NCI-H146 treated with DMSO at 0.1 percent for 48 hours (cell line): ENCODE data around the gene MTG1.
"Not testable (repeated sequence)": the region's sequence is repeated elsewhere in the genome, so short reads cannot be mapped to it uniquely, and the experiment has no call there.

Experiments
- DNase-seq: peaks from one replicate; lab custom pipeline; 2025; ENCODE audit not compliant: unreplicated experiment; lab: John Stamatoyannopoulos, UW

Gene MTG1

DNA sequence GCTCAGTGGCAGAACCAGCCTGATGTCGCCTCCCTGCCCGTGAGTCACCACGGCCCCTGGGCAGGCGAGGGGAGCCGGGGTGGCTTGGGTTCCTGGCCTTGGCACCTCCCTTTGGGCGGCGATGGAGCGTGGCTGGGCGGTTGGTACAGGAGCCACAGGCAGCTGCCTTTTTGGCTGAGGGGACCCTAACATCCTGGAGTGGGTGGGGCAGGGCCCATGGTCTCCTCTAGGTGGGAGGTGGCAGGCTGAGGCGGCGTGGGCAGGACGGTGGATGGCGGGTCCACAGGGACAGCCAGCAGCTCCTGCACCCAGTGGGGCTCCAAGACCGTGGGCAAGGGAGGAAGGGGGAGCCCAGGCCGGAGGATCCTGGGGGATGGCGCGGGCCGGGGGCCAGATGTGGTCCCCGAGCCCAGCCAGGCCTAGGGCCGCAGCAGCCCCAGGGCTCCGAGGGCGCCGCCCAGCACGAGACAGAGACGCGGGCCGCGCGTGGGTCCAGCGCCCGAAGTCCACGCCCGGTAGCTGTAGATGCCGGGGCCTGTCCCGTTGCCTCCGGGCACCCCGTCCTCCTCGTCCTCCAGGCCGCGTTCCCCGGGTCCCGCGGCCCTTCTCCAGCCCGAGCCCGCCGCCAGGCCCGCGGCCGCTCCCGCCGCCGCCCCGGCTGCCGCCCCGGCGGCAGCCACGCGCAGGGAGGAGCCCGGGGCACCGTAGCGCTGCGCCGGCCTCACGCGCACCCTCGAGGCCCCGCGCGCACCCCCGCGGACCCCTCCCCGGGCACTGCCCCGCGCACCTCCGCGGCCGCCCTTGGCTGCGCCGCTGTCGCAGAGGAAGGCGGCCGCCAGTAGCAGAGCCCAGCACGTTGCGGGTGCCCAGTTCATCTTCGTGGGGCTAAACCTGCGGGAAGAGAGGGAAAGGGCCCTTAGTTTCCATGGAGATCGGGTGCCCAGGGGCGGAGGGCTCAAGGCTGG is 29.1 kb downstream of the MTG1 start:
- DNase-seq = no peak

DNA sequence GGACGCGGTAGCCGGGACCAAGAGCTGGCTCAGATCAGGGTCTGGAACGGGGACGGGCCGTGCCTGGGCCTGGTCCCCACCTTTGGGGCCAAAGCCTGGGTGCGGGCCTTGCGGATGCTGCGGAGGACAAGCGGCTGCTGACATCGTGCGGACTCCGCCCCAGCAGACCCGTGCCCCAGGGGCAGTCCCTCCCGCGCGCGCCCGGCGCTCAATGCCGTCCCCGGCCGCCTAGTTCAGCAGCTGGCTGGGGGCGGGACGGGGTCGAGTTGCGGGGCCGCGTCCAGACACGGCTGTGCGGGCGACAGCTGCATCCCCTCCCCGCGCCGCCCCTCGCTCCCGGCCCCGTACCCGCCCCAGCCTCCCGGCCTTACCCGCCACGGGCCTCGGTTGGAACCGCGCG is 30.1 kb downstream of the MTG1 start:
- DNase-seq = not testable (repeated sequence)

DNA sequence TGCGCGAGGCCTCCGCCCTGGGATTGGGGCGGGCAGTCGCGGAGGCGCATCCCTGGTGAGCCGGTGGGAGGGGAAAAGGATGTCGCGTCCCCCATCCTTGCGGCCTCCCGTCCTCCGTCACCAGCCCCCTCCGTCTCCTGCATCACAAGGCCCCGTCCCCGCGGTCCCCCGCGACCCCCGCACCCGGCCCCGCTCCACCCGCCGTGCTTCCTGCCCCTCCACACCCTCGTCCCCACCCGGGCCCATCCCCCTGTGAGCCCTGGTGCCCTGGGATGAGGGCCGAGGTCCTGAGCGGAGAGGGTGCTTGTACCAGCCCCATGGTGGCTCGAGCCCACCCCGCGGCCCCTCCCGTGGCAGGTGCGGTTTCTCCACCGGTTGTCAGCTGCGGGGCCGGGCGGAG is 30.6 kb downstream of the MTG1 start, which contains the start of gene SPRN:
Gene SPRN, minus strand, starts transcription at position 25 of the 400 bp plus-strand sequence. CDS start 944 bp downstream, outside the sequence.
- DNase-seq = not testable (repeated sequence)

DNA sequence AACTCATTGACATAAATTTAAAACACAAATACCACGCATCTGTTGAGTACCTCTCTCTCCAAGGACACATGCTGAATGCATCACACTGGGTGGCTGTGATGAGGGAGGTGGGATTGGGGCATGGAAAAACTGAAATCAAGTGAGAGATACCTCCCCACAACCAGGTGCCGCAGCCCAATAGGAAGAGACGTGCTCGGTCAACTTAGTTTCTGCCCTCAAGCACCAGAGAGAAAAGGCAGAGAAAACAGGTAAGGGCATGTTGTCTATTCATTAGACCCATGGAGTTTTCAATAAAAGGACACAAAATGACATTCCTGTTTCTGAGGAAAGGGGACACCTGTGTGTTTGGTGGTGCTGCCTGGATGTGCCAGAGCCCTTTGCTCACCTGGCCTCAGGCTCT is 35.6 kb downstream of the MTG1 start:
- not testable (repeated sequence) for DNase-seq

DNA sequence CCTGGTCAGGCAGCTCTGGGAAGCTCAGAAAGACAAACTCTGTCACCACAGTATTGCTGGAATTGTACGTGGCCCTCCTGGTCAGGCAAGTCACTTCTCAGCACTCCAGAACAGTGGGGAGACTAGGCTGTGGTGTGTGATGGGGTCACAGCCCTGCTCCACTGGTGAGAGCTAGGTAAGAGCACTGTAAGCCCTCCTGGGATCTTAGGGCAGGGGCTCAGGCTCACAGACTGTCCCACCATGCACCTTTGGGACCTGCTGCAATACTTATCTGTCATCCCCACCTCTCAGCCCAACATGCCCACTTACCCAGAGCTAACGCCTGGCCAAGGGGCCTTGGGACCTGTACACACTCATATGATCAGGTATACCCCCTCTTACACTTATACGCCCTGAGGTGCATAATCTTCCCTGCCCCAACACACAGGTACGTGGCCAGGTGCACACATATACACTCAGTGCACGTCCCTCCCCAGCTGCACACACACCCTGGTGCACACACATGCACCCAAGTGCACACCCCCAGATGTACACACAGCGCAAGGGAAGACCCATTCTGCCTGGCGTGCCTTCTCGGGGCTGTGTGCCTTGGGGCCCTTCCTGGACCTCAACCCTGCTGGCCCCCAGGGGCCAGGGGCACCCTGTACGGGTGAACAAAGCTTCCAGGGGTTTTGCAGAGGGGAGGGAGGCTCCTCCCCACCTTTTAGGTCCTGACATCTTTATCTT is 38.1 kb downstream of the MTG1 start:
- DNase-seq = not testable (repeated sequence)

DNA sequence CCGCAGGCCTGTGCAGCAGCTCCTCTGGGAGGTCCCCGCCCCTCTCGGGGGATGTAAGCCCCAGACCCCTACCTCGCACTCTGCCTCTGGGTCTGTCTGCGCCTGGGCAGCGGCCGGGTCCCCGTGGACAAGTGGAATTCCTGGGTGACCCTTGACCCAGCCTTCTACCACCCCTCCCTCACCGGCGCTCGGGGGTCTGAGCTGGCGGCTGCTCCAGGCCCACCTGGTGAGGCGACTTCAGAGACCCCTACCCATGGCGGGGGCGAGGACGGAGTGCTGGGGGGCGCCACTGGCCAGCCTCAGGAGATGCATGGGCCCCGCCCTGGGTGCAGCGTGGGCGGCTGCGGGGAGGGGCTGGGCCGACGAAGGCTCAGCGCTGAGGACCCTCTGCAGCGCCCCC is 38.8 kb downstream of the MTG1 start:
- not testable (repeated sequence) for DNase-seq

DNA sequence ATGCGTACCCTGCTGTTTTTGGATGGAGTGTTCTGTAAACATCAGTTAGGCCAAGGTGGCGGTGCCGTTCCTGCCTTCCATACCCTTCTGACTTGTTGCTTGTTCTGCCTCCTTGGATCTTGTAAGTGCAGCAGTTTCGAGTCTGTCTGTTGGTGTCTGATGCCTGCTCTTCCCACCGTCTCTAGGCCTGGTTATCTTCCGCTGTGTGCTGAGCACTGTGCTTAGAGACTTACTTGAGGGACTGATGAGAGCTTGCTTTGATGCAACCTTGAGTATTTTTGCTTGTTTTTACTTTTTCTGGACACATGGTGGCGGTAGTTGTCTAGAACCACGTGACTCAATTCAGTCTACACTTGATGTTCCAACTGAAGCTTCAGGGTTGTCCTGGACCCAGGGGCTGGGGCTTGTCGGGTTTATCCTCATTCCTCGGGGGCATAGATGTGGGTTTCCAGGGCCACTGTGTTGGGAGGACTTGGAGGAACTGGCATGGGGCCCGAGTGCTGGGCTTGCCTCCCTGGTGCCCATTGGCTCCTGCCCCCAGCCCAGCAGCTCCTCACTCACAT is 44.8 kb downstream of the MTG1 start:
- DNase-seq = no peak

DNA sequence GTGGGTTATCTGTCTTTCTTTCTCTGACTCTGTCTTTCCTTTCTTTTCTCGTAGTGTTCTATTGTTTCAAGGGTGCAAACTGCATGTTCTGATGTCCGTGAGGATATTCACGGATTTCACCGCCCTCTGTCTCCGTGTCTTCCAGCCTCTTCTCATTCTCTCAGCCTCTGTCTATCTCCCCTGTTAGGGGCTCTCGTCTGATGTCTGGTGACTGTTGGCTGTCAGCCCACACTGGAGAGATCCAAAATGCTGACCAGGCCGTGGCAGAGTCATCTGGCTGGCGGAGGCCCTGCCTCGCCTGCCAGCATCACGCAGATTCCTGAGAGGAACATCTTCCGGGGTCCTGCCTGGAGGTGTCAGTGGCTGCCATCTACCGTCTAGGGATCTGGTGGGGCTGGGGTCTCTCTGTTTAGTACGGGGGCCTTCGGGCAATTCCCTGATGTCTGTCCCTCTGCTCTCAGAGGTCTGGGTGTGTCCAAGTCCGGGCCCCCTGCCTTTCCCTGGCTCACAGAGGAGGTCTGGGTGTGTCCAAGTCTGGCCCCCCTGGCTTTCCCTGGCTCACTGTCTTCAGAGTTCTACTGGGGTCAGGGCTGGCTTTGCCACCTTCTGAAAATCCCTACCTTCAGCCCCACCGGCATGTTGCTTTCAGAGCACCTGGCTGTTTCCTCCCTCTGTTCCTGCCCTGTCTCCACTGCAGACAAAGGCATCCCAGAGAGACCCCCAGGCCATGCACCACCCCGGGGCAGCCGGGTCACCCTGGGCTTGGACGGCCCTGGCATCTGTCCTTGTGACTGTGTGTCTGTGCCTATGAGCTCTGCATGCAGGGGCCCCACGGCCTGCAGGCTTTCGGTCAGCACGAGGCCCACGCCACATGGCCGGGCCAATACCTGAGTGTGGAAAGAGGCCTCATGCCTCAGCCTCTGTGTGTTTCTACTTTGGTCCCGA is 45.8 kb downstream of the MTG1 start:
- DNase-seq = no peak

DNA sequence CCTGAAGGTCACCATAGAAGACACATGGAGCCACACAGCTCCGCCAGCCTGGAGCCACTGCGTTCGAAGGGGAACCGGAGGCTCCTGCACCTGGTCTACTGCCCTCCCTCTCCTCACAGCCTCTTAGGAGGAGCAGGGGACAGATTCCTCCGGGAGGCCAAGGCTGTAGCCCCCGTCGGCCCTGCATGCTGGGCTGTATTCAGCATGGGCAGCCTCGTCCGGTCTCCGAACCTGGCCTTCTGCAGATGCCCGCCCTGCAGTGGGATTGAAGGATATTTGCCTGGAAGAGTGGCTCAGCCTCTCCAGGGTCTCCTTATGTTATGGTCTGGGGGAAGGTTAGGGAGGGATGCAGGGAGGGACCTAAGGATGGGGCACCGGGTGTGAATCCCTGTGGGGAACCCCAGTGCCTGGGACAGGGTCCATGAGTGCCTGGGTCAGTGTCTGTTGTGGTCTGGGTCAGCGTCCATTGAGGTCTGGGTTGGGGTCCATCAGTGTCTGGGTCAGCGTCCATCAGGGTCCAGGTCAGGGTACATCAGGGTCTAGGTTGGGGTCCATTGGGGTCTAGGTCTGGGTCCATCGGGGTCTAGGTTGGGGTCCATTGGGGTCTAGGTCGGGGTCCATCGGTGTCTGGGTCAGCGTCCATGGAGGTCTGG is 46.8 kb downstream of the MTG1 start:
- DNase-seq = no peak

DNA sequence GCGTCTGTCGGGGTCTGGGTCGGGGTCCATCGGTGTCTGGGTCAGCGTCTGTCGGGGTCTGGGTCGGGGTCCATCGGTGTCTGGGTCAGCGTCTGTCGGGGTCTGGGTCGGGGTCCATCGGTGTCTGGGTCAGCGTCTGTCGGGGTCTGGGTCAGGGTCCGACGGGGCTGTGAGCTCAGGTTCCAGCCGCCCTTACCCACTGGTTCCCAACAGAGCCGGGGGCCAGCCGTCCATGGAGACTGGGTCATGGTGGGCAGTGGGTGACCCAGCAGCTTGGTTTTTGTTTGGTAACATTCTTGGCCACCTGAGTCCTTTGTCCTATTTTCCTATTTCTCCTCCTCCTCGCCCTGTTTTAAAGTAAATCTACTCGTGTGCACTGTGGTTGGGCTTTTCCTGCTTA is 47.4 kb downstream of the MTG1 start:
- DNase-seq = not testable (repeated sequence)

DNA sequence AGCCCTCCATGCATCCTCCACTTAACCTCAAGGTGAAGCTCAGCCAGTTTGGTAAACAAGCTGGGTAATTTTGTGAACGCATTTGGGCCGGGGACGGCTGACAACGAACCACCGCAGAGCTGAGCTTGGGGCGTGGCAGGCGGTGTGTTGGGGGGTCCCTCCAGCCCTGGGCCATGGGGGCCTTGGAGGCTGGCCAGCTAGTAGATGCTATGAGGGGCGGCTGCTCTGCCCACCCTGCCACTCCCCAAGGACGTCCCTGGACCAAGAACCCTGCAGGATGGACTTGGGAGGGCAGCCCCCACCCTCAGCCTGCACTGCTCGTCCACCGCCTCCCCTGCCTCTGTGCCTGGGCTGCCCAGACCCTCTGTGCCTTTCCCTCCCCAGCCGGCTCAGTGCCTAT is 47.8 kb downstream of the MTG1 start:
- no peak for DNase-seq

DNA sequence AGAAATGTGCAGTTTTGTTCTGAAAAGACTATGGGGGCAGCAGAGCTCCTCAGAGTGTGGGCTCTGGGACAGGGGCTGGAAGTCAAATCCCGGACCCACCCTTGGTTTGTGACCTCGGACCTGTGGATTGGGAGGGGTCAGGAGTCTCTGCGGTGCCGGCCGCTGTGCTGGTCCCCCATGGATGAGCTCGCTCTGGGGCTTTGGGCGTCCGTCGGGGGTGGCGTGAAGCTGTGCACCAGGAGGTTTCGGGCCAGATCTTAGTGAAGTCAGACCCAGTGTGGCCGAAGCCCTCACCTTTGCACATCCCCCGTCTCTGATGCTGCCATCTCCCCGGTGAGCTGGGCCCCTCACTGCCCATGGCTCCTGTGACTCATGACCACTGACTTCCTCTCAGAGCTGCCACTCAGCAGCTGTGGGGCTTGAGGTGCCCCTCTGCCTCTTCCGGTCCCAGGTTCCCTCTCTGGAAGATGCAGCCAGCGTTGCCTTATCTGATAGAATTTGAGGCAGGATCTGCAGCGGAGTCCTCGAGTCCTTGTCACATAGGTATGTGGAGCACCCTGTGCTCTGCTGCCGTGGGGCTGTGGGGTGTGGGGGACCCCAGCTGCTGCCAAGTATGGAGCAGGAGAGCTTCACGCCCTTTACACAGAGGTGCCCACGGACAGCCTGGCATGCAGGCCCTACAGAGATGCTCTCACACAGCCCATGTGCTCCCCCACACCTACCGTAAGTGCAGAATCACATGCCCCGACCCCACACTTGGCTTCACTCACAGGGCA is 48.4 kb downstream of the MTG1 start:
- no peak for DNase-seq

DNA sequence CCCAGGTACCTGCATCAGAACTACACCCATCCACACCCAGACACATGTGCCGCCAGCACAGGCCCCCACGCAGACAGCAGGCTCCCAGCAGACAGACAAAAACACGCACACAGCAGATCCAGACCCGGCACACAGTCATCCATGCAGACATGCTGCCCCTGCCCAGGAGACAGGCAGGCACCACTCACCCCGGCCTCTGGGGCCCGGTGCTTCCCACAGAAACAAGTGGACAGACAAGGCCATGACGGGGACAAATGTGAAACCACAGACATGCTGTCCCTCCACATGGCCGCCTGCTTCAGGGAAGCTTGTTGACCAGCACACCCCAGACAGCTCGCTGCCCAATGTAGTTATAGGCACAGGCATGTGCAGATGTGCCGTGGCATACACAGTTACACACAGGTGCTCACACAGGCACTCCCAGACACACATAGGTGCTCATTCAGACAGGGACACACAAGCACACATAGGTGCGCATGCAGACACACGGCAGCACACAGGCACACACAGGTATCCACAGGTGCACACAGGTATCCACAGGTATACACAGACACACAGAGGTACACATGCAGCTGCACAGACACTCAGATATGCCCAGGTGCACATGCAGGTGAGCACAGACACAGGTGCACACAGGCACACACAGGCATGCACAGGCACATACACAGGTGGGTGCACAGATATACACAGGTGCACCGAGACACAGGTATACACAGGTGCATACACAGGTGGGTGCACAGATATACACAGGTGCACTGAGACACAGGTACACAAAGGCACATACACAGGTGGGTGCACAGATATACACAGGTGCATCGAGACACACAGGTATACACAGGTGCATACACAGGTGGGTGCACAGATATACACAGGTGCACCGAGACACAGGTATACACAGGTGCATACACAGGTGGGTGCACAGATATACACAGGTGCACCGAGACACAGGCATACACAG is 49.3 kb downstream of the MTG1 start:
- DNase-seq = no peak

DNA sequence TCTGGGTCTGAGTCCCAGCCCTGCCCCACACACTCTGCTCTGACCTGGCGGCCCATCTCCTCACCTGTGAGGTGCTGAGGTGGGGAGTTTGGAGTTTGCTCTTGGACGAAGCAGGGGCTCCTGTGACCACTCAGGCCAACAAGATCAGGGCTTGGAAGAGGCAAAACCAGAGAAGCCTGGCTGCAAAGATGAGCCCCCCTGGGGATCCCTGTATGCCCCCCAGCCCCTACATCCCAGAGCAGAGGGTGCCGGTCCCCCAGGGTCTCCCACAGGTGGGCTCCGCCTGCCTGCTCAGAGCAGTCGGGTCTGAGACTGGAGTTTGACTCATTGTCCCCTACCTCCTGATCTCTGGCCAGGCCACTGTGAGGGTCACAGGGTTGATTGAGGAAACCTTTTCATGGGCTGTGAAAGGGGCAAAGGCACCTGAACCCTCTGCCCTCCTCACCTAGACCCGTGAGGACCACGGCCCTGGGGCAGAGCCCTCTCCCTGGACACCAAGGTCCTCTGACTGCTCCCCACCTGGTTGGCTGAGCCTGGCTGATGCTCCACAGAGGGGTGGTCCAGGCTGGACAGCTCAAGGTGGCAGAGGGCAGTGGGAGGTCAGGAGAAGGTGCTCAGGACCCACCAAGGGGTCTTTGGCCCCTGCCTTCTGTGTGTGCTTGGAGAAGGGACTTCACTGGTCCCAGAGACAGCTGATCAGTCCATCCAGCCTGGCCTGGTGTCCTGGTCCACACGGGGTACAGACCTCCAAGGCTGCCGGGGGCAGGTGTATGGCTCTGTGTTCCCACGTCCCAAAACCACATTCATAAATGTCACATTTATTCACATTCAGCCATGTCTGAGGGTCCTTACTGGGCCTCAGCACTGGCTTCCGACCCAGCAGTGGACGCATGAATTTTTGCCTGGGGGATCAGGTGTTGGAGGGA is 50.6 kb downstream of the MTG1 start:
- DNase-seq = no peak

DNA sequence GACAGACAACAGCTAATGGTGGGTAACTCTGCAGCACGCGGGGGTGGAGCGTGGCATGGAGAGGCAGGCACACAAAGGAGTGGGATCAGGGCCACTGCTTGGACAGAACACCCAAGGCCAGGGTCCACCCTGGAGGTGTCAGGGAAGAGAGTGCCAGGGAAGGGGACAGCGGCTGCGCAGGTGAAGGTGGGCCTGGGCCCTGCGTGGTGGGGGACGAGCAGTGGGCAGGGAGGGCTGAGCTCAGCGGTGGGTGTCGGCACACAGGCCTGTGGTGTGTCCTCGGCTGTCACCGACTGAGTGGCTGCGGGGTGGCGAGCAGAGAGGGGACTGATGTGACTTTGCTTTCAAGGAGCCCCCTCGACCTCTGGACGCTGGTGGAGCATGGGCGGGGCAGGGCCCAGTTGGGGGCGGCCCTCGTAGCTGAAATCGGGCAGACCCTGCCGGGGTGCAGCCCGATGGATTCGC is 51.3 kb downstream of the MTG1 start:
- no peak for DNase-seq

DNA sequence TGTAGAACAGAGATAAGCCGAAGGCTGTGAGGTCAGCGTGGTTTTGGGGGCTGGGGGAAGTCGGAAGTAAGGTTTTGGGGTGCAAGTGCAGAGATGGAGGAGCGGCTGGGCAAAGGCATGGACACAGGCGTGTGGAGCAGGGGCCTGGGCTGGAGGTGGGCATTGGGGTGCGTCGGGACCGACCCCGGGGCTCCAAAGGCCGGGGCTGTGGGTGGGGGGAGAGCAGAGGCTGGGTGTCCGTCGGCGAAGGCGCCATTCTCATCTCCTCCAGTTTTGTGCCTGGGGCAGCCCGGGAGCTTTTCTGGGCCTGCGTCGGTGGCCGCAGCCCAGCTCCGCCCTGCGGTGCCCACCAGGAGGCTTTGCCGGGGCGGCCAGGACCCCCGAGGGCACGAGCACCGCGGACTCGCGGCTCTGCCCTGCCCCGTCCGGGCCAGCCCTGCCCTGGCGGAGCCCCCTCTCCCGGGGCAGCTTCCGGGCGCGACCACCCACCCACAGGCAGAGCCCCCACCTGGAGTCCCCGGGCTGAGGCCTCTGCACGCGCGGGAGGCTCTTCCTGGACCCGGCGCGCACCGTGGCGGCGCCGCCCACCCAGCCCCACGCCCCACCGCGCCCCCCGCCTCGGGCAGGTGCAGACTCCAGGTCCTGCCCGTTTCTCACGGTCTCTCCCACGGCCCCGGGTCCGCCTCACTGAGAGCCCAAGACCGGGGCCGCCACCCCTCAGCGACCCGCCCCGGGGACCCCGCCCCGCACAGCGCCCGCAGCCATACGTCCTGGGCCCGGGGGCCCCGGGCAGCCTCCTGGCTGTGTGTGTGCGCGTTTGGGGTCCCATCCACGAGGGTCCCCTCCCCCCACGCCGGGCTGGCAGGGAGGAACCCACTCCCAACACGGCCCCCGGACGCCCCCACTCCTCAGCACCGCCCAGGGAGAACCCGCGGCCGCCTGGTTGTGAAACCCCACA is 52.1 kb downstream of the MTG1 start:
- no peak for DNase-seq
